Activated T-helper 17 cell treated with anti-CD3 and anti-CD28 coated beads, Interleukin-2, amount 50 U/mL, for 72 hours (primary cell): Measurements from ENCODE around the gene CHFR. TPM values are rescaled to one million over a fixed set of nuclear protein-coding genes. Genes with fewer than 3 reads are reported as not detected.
"Not testable (repeated sequence)": the region's sequence is repeated elsewhere in the genome, so short reads cannot be mapped to it uniquely, and the experiment has no call there.

Source experiments
- ATAC-seq: fragments of 150-1000 bp; cut with Tn5 transposase; replicated peaks from 2 replicates; pipeline ENCODE4 v1.10.0; 2021; ENCODE audit warnings: mild to moderate bottlenecking, moderate library complexity
- H3K27ac Mint-ChIP-seq: one replicate; pipeline ENCODE4 v1.8.0; 2022; ENCODE audit warnings: mixed read lengths
- H3K27me3 Mint-ChIP-seq: one replicate; pipeline ENCODE4 v1.8.0; 2022; ENCODE audit warnings: mixed read lengths
- H3K36me3 Mint-ChIP-seq: one replicate; pipeline ENCODE4 v1.8.0; 2022; ENCODE audit warnings: low read depth, mild to moderate bottlenecking, mixed read lengths
- H3K4me1 Mint-ChIP-seq: one replicate; pipeline ENCODE4 v1.8.0; 2022; ENCODE audit warnings: mixed read lengths
- H3K4me3 Mint-ChIP-seq: one replicate; pipeline ENCODE4 v1.8.0; 2022; ENCODE audit warnings: mild to moderate bottlenecking, mixed read lengths
- H3K9me3 Mint-ChIP-seq: one replicate; pipeline ENCODE4 v1.8.0; 2022; ENCODE audit warnings: mixed read lengths
- total RNA-seq, 2 donors: library from RNA; stranded (reverse); gene quantifications; one replicate each; pipeline ENCODE4 v1.2.3, GENCODE V29; 2022

Gene CHFR
- total RNA-seq, 2 donors from 2014 or later: 41.5 to 59.9 TPM

- no peaks in the 10 kb centered on the region for H3K27me3 Mint-ChIP-seq
- H3K27ac Mint-ChIP-seq: peak overlapping the region; percentile 84
- peak overlapping the region; percentile 61 for H3K4me3 Mint-ChIP-seq
- no peaks in the 10 kb centered on the region for H3K9me3 Mint-ChIP-seq
- no peaks in the 10 kb centered on the region for H3K4me1 Mint-ChIP-seq
- no peaks in the 10 kb centered on the region for H3K36me3 Mint-ChIP-seq
- ATAC-seq: peak; percentile 21
Measured at GRCh38 chr12:132904718-132905328, 17.4 kb upstream of the CHFR start.

GRCh38 chr12:132899033-132899432 lies 11.6 kb upstream of the CHFR start:
- Mint-ChIP-seq H3K27ac (no peak overlapping the region), H3K4me1 (no peaks in the 10 kb centered on the region), H3K4me3 (no peak overlapping the region), H3K36me3 (no peaks in the 10 kb centered on the region), H3K27me3 (no peaks in the 10 kb centered on the region), H3K9me3 (no peaks in the 10 kb centered on the region)
- ATAC-seq: no peak

DNA sequence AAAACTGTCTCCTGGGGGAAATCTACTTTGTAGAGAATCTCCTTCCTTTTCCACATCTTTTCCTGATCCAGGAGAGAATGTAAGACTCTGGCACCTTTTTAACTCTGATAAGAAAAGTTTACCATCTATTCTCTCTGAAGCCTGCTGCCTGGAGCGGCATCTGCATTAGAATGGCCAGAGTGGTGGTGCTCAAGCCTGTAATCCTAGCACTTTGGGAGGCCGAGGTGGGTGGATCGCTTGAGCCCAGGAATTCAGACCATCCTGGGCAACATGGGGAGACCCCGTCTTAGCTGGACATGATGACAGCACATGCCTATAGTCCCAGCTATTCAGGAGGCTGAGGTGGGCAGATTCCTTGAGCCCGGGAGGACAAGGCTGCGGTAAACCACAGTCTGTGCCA lies 1.4 kb upstream of the CHFR start:
- Mint-ChIP-seq H3K27ac (peak overlapping the region; percentile 100), H3K9me3 (no peaks in the 10 kb centered on the region), H3K27me3 (no peaks in the 10 kb centered on the region), H3K4me3 (peak overlapping the region; percentile 100), H3K36me3 (peaks cover 25% of the 10 kb centered on the region), H3K4me1 (peaks cover 17% of the 10 kb centered on the region)
- no peak for ATAC-seq

- peaks cover 17% of the 10 kb centered on the region for H3K4me1 Mint-ChIP-seq
- peak overlapping the region; percentile 100 for H3K27ac Mint-ChIP-seq
- peak overlapping the region; percentile 100 for H3K4me3 Mint-ChIP-seq
- no peaks in the 10 kb centered on the region for H3K27me3 Mint-ChIP-seq
- peaks cover 43% of the 10 kb centered on the region for H3K36me3 Mint-ChIP-seq
- peak; percentile 6 for ATAC-seq
- H3K9me3 Mint-ChIP-seq: no peaks in the 10 kb centered on the region
Measured at GRCh38 chr12:132886529-132887477, 602 bp downstream of the CHFR start.

GRCh38 chr12:132881818-132882217 lies 5.6 kb downstream of the CHFR start:
- no peak overlapping the region for H3K4me3 Mint-ChIP-seq
- H3K4me1 Mint-ChIP-seq: peaks cover 5% of the 10 kb centered on the region
- no peak overlapping the region for H3K27ac Mint-ChIP-seq
- H3K27me3 Mint-ChIP-seq: no peaks in the 10 kb centered on the region
- ATAC-seq: no peak
- no peaks in the 10 kb centered on the region for H3K9me3 Mint-ChIP-seq
- peaks cover 72% of the 10 kb centered on the region for H3K36me3 Mint-ChIP-seq

- H3K36me3 Mint-ChIP-seq: peaks cover 84% of the 10 kb centered on the region
- H3K27ac Mint-ChIP-seq, H3K4me3 Mint-ChIP-seq: not testable (repeated sequence)
Measured at GRCh38 chr12:132874620-132875019, 12.8 kb downstream of the CHFR start.

DNA sequence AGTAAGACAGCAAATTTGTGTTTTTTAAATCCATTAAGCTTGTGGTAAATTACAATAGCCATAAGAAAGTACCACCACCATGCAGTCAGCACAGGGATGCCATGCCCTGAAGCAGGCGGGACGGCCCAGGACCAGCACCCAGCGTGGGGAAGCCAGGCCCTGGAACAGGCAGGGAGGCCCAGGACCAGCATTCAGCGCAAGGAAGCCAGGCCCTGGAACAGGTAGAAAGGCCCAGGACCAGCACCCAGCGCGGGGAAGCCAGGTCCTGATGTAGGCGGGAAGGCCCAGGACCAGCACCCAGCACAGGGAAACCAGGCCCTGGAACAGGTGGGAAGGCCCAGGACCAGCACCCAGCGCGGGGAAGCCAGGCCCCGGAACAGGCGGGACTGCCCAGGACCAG lies 13.2 kb downstream of the CHFR start:
- Mint-ChIP-seq H3K4me1 (no peaks in the 10 kb centered on the region), H3K4me3 (peak overlapping the region; percentile 29), H3K27me3 (no peaks in the 10 kb centered on the region), H3K27ac (peak overlapping the region; percentile 58), H3K36me3 (peaks cover 84% of the 10 kb centered on the region), H3K9me3 (no peaks in the 10 kb centered on the region)
- no peak for ATAC-seq

More at GRCh38 chr12:132874620-132875019, 12.8 kb downstream of the CHFR start:
- H3K9me3 Mint-ChIP-seq, ATAC-seq, H3K4me1 Mint-ChIP-seq, H3K27me3 Mint-ChIP-seq: not testable (repeated sequence)

DNA sequence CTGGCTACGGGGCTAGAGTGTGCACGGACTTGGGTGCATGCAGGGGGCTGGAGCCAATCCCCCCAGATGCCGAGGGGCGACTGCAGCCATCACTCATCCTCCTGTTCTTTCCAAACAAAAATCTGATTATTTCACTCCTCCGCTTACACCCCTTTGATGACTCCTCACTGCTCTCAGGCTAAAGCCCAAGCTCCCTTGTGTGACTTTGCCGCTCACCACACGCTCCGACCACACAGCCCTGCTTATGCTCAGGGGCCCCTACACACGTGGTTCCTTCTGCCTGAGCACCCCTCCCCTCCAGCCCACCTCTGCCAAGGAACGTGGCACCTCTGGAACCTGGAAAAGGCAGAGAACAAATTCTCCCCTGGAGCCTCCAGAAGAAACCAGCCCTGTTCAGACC lies 13.7 kb downstream of the CHFR start:
- Mint-ChIP-seq H3K9me3 (no peaks in the 10 kb centered on the region), H3K4me1 (no peaks in the 10 kb centered on the region), H3K27me3 (no peaks in the 10 kb centered on the region), H3K36me3 (peaks cover 82% of the 10 kb centered on the region), H3K27ac (peak overlapping the region; percentile 58), H3K4me3 (peak overlapping the region; percentile 29)
- peak; percentile 31 for ATAC-seq

GRCh38 chr12:132872975-132873421 lies 14.4 kb downstream of the CHFR start:
- H3K27ac Mint-ChIP-seq: no peak overlapping the region
- ATAC-seq: peak; percentile 83
- H3K4me3 Mint-ChIP-seq: peak overlapping the region; percentile 26

DNA sequence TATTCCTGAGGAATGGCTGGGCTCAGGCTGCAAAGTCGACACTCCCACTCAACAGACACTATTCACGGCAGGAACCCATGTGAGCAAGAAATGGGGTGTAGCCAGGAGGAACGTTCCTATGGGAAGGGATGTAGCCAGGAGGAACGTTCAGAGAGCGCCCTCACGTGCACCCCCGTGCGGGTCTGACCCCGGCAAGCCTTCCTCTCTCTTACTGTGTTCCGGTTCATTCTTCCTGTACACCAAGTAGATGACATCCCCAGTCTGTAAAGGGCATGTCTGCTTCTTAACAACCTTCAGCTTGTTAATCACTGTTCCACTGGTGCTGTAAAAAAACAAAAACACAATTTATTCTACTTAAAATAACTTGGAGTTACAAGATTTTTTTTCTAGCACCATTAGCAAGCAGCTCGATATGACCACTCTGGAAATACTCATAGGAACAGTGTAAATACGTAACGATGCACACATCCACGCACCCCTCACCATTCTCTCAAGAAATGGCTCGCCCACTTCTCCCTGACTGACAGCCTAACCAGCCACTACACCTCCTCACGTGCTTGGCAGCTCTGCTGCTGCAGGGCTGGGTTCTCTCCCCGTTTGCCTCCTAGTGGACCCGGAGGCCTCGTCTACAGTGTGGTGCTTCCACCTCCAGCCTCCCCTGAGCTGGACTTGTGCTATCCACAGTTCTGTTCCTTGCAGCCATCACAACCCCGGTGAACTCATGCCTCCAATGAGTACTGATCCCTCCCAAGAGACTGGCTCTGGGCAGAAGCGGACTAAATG lies 15.1 kb downstream of the CHFR start:
- no peak for ATAC-seq
- H3K4me3 Mint-ChIP-seq: peak overlapping the region; percentile 26
- no peak overlapping the region for H3K27ac Mint-ChIP-seq
- H3K27me3 Mint-ChIP-seq: no peaks in the 10 kb centered on the region
- H3K9me3 Mint-ChIP-seq: no peaks in the 10 kb centered on the region
- peaks cover 6% of the 10 kb centered on the region for H3K4me1 Mint-ChIP-seq
- H3K36me3 Mint-ChIP-seq: peaks cover 85% of the 10 kb centered on the region

More at GRCh38 chr12:132872975-132873421, 14.4 kb downstream of the CHFR start:
- no peaks in the 10 kb centered on the region for H3K4me1 Mint-ChIP-seq
- H3K36me3 Mint-ChIP-seq: peaks cover 85% of the 10 kb centered on the region
- H3K9me3 Mint-ChIP-seq: no peaks in the 10 kb centered on the region
- no peaks in the 10 kb centered on the region for H3K27me3 Mint-ChIP-seq

GRCh38 chr12:132869551-132869950 lies 17.9 kb downstream of the CHFR start:
- H3K4me3 Mint-ChIP-seq: no peak overlapping the region
- H3K9me3 Mint-ChIP-seq: no peaks in the 10 kb centered on the region
- no peaks in the 10 kb centered on the region for H3K27me3 Mint-ChIP-seq
- no peak for ATAC-seq
- H3K4me1 Mint-ChIP-seq: peaks cover 11% of the 10 kb centered on the region
- peaks cover 83% of the 10 kb centered on the region for H3K36me3 Mint-ChIP-seq
- no peak overlapping the region for H3K27ac Mint-ChIP-seq

- H3K27ac Mint-ChIP-seq: peak overlapping the region; percentile 90
- peaks cover 11% of the 10 kb centered on the region for H3K4me1 Mint-ChIP-seq
- peak overlapping the region; percentile 44 for H3K4me3 Mint-ChIP-seq
- H3K27me3 Mint-ChIP-seq: no peaks in the 10 kb centered on the region
- H3K9me3 Mint-ChIP-seq: no peaks in the 10 kb centered on the region
- H3K36me3 Mint-ChIP-seq: peaks cover 80% of the 10 kb centered on the region
- ATAC-seq: no peak
Measured at GRCh38 chr12:132866251-132866828, 21.1 kb downstream of the CHFR start.

GRCh38 chr12:132861558-132861957 lies 25.8 kb downstream of the CHFR start:
- Mint-ChIP-seq H3K36me3 (peaks cover 78% of the 10 kb centered on the region), H3K4me1 (no peaks in the 10 kb centered on the region), H3K4me3 (no peak overlapping the region), H3K27me3 (no peaks in the 10 kb centered on the region), H3K9me3 (no peaks in the 10 kb centered on the region), H3K27ac (no peak overlapping the region)
- ATAC-seq: no peak

GRCh38 chr12:132858718-132859266 lies 28.6 kb downstream of the CHFR start:
- no peak for ATAC-seq
- Mint-ChIP-seq H3K9me3 (no peaks in the 10 kb centered on the region), H3K36me3 (peaks cover 85% of the 10 kb centered on the region), H3K4me3 (no peak overlapping the region), H3K4me1 (no peaks in the 10 kb centered on the region), H3K27me3 (no peaks in the 10 kb centered on the region), H3K27ac (no peak overlapping the region)
